ES-I3 (cell line): ENCODE measurements around the gene PDGFRB.

Experiments used
- H3K36me3 ChIP-seq: 2 replicates; pipeline ENCODE4 v1.6.1; 2013; ENCODE audit warnings: mild to moderate bottlenecking, low read length, control low read depth, moderate library complexity; ENCODE audit not compliant: insufficient read depth
- H3K4me1 ChIP-seq: 2 replicates; pipeline ENCODE4 v1.6.1; 2013; ENCODE audit warnings: mild to moderate bottlenecking, control low read depth, low read length; ENCODE audit not compliant: insufficient read depth
- H3K9ac ChIP-seq: 2 replicates; pipeline ENCODE4 v1.6.1; 2013; ENCODE audit warnings: low read depth, mild to moderate bottlenecking, low read length, moderate library complexity
- H3K9me3 ChIP-seq: 2 replicates; pipeline ENCODE4 v1.6.1; 2013; ENCODE audit warnings: mild to moderate bottlenecking, low read length, moderate library complexity; ENCODE audit not compliant: control insufficient read depth, insufficient read depth

Gene PDGFRB

DNA sequence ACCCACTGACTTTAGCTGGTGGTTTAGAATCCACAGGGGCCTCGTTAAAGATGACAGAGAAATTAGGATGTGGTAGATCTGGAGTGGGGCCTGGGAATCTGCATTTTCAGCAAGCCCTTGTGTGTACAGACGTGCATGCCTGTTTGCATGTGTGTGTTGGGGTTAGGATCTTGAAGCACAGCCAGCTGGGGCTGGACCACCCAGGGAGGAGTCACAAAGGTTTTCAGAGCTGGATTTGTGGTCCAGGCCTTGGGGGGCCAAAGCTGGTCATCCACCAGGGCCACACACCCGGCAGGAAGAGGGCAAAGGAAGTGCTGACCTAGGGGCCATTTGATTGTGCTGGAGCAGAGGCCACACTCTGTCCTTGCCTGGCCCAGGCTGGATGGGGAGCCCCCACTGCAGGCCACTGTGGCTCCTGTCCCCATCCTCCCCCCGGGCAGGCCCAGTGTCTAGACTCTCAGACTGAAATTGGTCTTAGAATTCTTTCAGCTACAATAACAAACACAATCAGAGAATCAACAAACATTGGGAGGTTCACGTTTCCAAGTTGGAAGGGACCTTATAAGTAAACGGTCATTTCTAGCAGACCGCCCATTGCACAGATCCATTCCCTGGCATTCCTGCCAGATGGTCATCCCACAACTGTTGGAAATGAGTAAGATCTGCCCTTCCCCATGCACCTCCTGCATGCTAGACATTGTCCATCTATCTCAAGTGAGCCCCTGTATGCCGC, 21.3 kb upstream of the PDGFRB start:
- H3K4me1 ChIP-seq, result no peaks in the 10 kb centered on the region
- H3K9ac ChIP-seq, result no peak overlapping the region
- no peaks in the 10 kb centered on the region for H3K9me3 ChIP-seq
- H3K36me3 ChIP-seq, result no peaks in the 10 kb centered on the region

DNA sequence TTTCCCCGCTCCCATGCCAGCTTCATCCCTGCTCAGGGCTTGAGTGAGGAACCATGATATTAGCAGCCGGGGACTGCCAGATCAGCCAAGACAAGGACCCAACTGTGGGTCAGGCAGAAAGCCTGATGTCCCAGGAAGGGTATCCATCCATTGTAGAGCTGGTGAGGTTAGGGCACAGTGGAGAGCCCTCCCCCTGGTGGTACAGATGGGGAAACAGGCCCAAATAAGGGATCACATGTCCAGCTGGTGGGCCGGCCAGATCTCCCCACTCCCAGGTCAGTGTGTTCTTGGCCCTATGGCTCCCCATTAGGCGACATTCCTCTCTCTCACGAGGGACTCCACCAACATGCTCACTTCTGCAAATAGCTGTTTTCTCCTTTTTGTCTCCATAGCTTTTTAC, 19.9 kb upstream of the PDGFRB start:
- Histone ChIP-seq H3K4me1 (no peaks in the 10 kb centered on the region), H3K9me3 (no peaks in the 10 kb centered on the region), H3K9ac (no peak overlapping the region), H3K36me3 (no peaks in the 10 kb centered on the region)

DNA sequence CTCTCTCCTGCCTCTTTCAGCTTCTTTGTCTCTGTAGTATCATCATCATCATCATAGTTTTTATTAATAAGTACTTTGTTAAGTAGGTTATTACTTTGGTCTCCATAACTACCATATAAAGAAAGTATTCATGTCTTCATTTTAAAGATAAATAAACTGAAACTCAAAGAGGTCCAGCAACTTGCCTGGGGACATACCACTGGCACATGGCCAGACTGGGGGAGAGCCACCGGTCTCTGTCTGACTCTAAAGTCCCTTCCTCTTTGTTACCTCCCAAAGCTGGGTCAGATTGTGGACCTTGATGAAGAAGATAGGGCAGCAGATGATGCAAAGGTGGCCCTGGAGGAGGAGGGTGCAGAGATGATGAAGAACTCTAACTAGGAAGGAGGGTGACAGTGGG, 19.4 kb upstream of the PDGFRB start:
- Histone ChIP-seq H3K4me1 (no peaks in the 10 kb centered on the region), H3K36me3 (no peaks in the 10 kb centered on the region), H3K9ac (no peak overlapping the region), H3K9me3 (no peaks in the 10 kb centered on the region)

DNA sequence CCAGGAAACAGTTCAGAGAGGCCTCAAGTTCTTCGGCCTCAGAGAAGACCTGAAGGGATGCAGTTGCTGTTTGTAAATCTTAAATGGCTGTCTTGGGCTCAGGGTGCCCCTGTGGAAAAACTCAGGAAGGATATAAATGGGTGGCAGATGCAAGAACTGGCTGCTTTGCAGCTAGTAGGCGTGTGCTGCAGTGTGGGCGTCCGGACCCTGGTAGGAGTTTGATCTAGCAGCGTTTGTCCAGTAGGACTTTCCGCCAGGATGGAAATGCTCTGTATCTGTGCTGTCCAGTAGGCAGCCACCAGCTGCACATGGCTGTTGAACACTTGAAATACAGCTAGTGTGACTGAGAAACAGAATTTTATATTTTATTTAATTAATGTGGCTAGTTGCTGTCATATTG, 18.6 kb upstream of the PDGFRB start:
- Histone ChIP-seq H3K9me3 (no peaks in the 10 kb centered on the region), H3K36me3 (no peaks in the 10 kb centered on the region), H3K9ac (no peak overlapping the region), H3K4me1 (no peaks in the 10 kb centered on the region)

DNA sequence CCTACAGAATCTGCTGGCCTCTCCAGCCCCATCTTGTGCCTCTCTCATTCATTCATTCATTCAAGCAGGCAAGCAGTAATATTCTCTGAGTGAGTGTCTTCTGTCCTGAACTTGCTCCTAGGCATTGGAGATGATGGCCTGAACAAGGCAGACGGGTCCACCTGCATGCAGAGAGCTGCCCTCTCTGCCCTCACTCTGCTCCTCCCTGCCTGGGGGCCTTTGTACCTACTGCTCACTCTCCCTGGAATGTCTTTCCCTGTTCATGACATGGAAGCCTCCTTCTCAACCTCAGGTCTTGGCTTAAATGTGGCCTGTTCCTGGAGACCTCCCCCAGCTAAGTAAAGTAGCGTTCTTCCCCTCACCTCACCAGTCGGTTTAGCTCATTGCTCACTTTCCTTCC, 17.5 kb upstream of the PDGFRB start:
- Histone ChIP-seq H3K9ac (no peak overlapping the region), H3K4me1 (peaks cover 4% of the 10 kb centered on the region; the same call in 1 of the 2 replicates), H3K9me3 (no peaks in the 10 kb centered on the region), H3K36me3 (no peaks in the 10 kb centered on the region)

DNA sequence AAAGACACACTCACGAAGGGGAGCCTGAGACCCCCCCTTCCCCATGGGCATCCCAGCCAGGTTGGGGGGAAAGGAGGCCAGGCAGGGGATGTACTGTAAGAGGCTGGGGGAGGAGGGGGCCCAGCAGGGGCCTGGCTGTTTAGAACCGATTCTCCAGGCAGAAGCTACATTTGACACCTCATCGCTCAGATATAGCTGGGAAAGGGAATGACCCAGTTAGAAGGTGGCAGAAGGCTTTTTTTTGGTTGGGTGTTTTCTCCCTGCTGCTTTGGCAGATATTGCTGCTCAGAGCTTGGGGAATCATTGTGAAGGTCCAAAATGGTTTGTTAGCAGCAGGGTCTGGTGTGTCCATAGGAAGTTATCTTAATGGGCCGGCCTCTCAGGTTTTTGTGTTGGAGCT, 16.9 kb upstream of the PDGFRB start:
- no peaks in the 10 kb centered on the region for H3K9me3 ChIP-seq
- no peaks in the 10 kb centered on the region for H3K36me3 ChIP-seq
- no peak overlapping the region for H3K9ac ChIP-seq
- peaks cover 10% of the 10 kb centered on the region; the same call in 1 of the 2 replicates for H3K4me1 ChIP-seq

DNA sequence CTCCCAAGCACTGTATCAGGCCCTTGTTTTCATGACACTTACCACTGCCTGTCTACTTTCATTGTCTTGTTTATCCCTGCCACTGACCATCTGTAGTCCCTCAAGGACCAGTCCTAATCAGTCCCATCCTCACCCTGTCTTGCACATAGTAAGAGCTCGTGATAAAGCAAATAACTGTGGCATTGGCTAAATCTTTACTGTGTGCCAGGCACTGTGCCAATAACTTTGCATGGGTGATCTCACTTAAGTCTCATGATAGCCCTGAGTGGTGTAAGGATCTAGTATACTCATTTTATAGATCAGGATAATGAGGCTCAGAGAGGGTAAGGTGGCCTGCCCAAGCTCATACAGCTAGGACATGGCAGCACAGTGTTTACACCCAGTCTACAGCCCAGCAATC, 16.5 kb upstream of the PDGFRB start:
- Histone ChIP-seq H3K9ac (no peak overlapping the region), H3K36me3 (no peaks in the 10 kb centered on the region), H3K4me1 (peaks cover 11% of the 10 kb centered on the region; the same call in 1 of the 2 replicates), H3K9me3 (no peaks in the 10 kb centered on the region)

DNA sequence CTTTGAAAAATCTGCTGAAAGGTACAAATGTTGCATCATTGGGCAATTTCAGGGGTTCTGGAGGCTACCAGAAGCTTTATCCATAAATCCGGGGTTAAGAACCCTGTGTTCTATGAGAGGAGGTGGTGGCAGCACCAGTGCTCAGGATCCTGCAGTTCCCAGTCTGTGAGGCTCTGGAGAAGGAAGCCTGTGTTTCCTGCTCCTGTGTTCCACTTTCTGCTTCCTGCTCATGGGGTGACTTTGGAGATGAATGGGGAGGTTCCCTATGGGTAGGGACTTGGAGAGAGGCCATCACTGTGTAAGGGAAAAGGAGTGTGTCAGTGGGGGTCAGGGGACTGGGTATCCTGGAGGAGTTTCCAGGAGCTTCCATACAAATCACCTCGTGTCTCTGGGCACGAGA, 13.2 kb upstream of the PDGFRB start:
- Histone ChIP-seq H3K9ac (no peak overlapping the region), H3K4me1 (peaks cover 12% of the 10 kb centered on the region; the same call in 1 of the 2 replicates), H3K36me3 (no peaks in the 10 kb centered on the region), H3K9me3 (no peaks in the 10 kb centered on the region)

DNA sequence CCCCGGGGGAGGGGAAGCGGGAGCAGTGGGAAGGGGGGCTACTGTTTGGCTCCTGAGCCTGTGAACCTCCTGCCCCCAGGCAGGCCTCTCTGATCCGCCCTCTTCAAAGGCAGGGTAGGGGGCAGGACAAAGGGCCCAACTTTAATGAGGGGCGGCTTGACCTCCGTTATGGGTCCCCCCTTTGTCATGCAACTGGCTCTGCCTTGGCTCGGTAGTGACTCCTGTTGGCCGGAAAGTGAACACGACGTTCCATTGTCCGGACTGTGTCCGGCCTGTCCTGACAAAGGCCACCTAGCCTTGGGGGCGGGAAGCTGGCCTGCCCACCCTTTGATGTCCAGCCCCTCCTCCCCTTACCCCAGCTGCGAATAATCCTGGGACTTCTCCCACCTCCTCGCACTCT, 12.3 kb upstream of the PDGFRB start:
- Histone ChIP-seq H3K4me1 (peaks cover 15% of the 10 kb centered on the region; the same call in 1 of the 2 replicates), H3K9ac (no peak overlapping the region; the same call in 1 of the 2 replicates)

DNA sequence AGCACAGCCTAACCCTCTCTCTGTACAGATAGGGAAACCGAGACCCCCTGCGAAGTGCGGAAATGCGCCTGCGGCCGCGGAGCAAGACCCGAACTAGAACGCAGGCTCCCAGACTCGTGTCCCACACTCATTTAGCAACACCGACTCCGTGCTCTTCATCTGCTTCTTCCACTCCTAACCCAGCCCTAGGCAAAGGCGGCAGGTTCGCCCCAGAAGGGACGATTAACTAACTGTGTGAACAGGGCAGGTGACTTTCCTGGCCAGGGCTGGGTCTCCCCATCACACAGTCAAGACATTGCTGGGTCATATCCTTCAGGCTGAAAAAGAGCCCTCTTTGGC, 11.8 kb upstream of the PDGFRB start:
- Histone ChIP-seq H3K4me1 (peaks cover 15% of the 10 kb centered on the region; the same call in 1 of the 2 replicates), H3K36me3 (no peaks in the 10 kb centered on the region), H3K9ac (peak overlapping the region; percentile 29; the same call in 1 of the 2 replicates), H3K9me3 (no peaks in the 10 kb centered on the region)

More for the DNA sequence above, 12.3 kb upstream of the PDGFRB start:
- Histone ChIP-seq H3K36me3 (no peaks in the 10 kb centered on the region), H3K9me3 (no peaks in the 10 kb centered on the region)

DNA sequence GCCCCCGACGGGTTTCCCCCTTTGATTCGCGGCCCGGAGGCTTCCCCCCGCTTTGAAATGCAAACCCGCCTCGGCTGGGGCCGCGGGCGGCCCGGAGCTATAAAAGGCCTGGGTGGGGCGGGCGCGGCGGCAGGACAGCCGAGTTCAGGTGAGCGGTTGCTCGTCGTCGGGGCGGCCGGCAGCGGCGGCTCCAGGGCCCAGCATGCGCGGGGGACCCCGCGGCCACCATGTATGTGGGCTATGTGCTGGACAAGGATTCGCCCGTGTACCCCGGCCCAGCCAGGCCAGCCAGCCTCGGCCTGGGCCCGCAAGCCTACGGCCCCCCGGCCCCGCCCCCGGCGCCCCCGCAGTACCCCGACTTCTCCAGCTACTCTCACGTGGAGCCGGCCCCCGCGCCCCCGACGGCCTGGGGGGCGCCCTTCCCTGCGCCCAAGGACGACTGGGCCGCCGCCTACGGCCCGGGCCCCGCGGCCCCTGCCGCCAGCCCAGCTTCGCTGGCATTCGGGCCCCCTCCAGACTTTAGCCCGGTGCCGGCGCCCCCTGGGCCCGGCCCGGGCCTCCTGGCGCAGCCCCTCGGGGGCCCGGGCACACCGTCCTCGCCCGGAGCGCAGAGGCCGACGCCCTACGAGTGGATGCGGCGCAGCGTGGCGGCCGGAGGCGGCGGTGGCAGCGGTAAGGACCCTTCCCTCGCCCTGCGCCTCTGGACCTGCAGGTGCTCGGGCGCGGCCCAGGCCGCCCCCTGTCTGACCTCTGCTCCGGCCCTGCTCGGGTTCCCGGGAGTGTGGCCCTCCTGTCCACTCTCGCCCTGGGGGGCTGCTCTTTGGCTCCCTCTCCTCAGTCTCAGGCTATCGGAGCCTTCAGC, 11.2 kb upstream of the PDGFRB start, which contains the start of gene CDX1:
Gene CDX1 (plus strand): TSS at position 129 of the 862 bp plus-strand sequence. CDS start 99 bp downstream, at position 228.
- peak within 1 kb of the TSS; percentile 29; the same call in 1 of the 2 replicates for H3K9ac ChIP-seq
- peaks cover 15% of the 10 kb centered on the region; the same call in 1 of the 2 replicates for H3K4me1 ChIP-seq
- H3K9me3 ChIP-seq, result no peaks in the 10 kb centered on the region
- H3K36me3 ChIP-seq, result no peaks in the 10 kb centered on the region

DNA sequence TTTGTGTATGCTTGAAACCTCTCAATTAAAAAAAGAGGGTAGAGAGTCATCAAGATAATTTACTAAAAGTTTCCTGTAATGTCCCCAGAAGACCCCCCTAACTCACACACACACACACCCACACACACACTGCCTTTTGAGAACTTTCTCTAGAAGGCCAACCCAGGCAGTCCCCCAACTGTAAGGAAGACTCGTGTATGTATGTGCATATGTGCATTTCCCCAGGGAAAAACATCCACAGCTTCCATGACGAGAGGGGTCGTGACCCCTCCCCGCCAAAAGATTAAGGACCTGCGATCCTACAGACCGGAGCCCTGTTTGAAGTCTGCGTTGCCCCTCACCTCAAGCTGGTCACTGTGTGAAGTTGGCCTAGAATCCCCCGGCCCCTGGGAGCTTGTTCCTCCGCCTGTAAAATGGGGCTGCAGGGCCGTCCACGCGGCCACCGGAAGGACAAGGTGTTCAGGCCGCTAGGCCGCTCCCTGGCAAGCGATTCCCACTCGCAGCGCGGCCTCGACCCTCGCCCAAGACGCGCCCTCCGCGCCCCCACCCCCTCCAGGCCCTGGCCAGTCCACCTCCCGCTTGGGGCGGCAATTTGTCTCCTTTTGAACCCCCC, 10.5 kb upstream of the PDGFRB start:
- H3K36me3 ChIP-seq, result no peaks in the 10 kb centered on the region
- no peak overlapping the region; the same call in 1 of the 2 replicates for H3K9ac ChIP-seq
- H3K9me3 ChIP-seq, result no peaks in the 10 kb centered on the region
- peaks cover 18% of the 10 kb centered on the region; the same call in 1 of the 2 replicates for H3K4me1 ChIP-seq

DNA sequence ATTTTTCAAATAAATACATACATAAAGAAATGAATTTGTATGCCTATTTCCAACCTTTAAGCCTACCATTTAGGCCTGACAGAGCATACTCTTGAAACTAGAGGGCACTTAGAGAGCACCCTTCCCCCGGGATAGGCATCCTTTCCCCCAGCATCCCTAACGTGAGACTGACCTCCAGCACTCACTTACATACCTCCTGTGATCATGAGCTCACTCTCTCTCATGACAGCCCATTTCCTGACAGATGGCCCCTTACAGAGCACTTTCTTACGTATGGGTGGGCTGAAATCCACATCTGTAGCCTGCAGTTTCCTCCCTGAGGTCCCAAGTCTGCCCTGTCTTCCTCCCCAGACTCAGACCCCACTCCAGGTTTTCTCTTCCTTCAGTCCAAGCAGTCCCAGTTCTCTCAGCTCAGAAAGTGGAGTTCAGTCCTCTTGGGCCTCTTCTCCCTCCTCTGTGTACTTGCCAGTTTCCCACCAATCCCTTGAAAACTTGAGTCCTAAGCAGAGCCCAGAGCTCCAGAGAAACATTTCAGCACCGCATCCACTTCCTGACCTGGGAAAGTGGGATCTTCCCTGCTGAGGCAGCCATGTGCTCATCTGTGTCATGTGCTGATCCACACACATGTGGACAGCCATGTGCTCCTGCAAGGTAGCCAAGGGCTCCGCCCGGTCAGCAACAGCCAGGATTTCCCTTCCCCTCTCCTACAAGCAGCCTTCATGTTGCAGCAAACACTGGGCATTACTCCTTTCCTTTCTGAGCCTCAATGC, 8.8 kb upstream of the PDGFRB start:
- Histone ChIP-seq H3K4me1 (peaks cover 25% of the 10 kb centered on the region; the same call in 1 of the 2 replicates), H3K36me3 (no peaks in the 10 kb centered on the region), H3K9ac (no peak overlapping the region), H3K9me3 (no peaks in the 10 kb centered on the region)
